Measurements from ENCODE around the gene NELFA.

NELFA gene

GRCh38 chr4:2042204-2042946 lies 33.6 kb upstream of the NELFA start:
- Histone ChIP-seq H4K8ac (ENCODE audit: low read length) (no peak overlapping the region), H3K23ac (ENCODE audit: low read length in 2 of 2) (no peak overlapping the region), H3K27me3 (ENCODE audit: control insufficient read depth in 1 of 2, insufficient read depth in 1 of 2, low read length in 2 of 2) (peaks cover 14 to 15% of the 10 kb centered on the region in 2 experiments), H2BK5ac (ENCODE audit: low read depth, low read length, poor library complexity, severe bottlenecking) (no peak overlapping the region), H3K9ac (ENCODE audit: low read length) (peak overlapping the region; percentile 67), H2BK15ac (ENCODE audit: low read depth, poor library complexity, severe bottlenecking) (no peak overlapping the region), H2BK120ac (ENCODE audit: low read depth, low read length) (peak overlapping the region; percentile 73), H3K4me2 (ENCODE audit: low read length, poor library complexity, severe bottlenecking) (peak overlapping the region; percentile 92), H3K18ac (ENCODE audit: low read depth in 1 of 2, low read length in 2 of 2) (peak overlapping the region; percentile 21 to 56), H4K91ac (ENCODE audit: low read length) (no peak overlapping the region), H3K79me1 (replicated peaks; ENCODE audit: low read length, poor library complexity, severe bottlenecking) (peaks cover 8% of the 10 kb centered on the region), H2AFZ (ENCODE audit: low read depth, low read length) (no peak overlapping the region), H3K36me3 (ENCODE audit: control insufficient read depth in 1 of 2, insufficient read depth in 2 of 2, low read depth in 1 of 2, low read length in 2 of 2) (peaks cover 0 to 14% of the 10 kb centered on the region in 2 experiments), H3K4me1 (ENCODE audit: control insufficient read depth, insufficient read depth, low read depth, low read length) (peaks cover 38% of the 10 kb centered on the region), H2AK5ac (ENCODE audit: low read length, severe bottlenecking) (no peak overlapping the region), H3K4ac (ENCODE audit: low read depth in 1 of 2, low read length in 2 of 2) (no peak overlapping the region), H3K14ac (ENCODE audit: low read length in 2 of 2) (no peak overlapping the region), H3K9me3 (ENCODE audit: control insufficient read depth, low read length) (peaks cover 6% of the 10 kb centered on the region), H2BK12ac (ENCODE audit: low read length in 2 of 2) (no peak overlapping the region), H3K4me3 (ENCODE audit: insufficient read depth in 1 of 2, low read depth in 1 of 2, low read length in 2 of 2) (peak overlapping the region; percentile 85 to 86), H3K27ac (ENCODE audit: low read length, poor library complexity, severe bottlenecking) (no peak overlapping the region)
- peak; percentile 29 for DNase-seq
- WGBS = 7% methylated on average over 29 of the region's 80 CpGs

- peak overlapping the region; percentile 67 for H3K9ac ChIP-seq (ENCODE audit: low read length)
- peak overlapping the region in 1 of 2 experiments; percentile 73 for H3K4ac ChIP-seq (ENCODE audit: low read depth in 1 of 2, low read length in 2 of 2)
- H3K4me2 ChIP-seq (ENCODE audit: low read length, poor library complexity, severe bottlenecking) = peak overlapping the region; percentile 92
- H2AFZ ChIP-seq (ENCODE audit: low read depth, low read length) = peak overlapping the region; percentile 84
- H3K9me3 ChIP-seq (ENCODE audit: control insufficient read depth, low read length) = peaks cover 6% of the 10 kb centered on the region
- H2BK120ac ChIP-seq (ENCODE audit: low read depth, low read length) = peak overlapping the region; percentile 73
- no peak overlapping the region for H2AK5ac ChIP-seq (ENCODE audit: low read length, severe bottlenecking)
- H3K79me1 ChIP-seq (replicated peaks; ENCODE audit: low read length, poor library complexity, severe bottlenecking) = peaks cover 8% of the 10 kb centered on the region
- no peak overlapping the region for H2BK5ac ChIP-seq (ENCODE audit: low read depth, low read length, poor library complexity, severe bottlenecking)
- H3K4me1 ChIP-seq (ENCODE audit: control insufficient read depth, insufficient read depth, low read depth, low read length) = peaks cover 36% of the 10 kb centered on the region
- DNase-seq = peak; percentile 76
- peak overlapping the region; percentile 85 to 86 for H3K4me3 ChIP-seq (ENCODE audit: insufficient read depth in 1 of 2, low read depth in 1 of 2, low read length in 2 of 2)
- no peak overlapping the region for H2BK12ac ChIP-seq (ENCODE audit: low read length in 2 of 2)
- H4K8ac ChIP-seq (ENCODE audit: low read length) = peak overlapping the region; percentile 80
- H3K14ac ChIP-seq (ENCODE audit: low read length in 2 of 2) = no peak overlapping the region
- H2BK15ac ChIP-seq (ENCODE audit: low read depth, poor library complexity, severe bottlenecking) = peak overlapping the region; percentile 40
- H3K27me3 ChIP-seq (ENCODE audit: control insufficient read depth in 1 of 2, insufficient read depth in 1 of 2, low read length in 2 of 2) = peaks cover 19 to 20% of the 10 kb centered on the region in 2 experiments
- peaks cover 0 to 14% of the 10 kb centered on the region in 2 experiments for H3K36me3 ChIP-seq (ENCODE audit: control insufficient read depth in 1 of 2, insufficient read depth in 2 of 2, low read depth in 1 of 2, low read length in 2 of 2)
- peak overlapping the region; percentile 53 for H4K91ac ChIP-seq (ENCODE audit: low read length)
- no peak overlapping the region for H3K27ac ChIP-seq (ENCODE audit: low read length, poor library complexity, severe bottlenecking)
- 3% methylated on average over 81 of the region's 94 CpGs for whole genome bisulfite sequencing
- H3K18ac ChIP-seq (ENCODE audit: low read depth in 1 of 2, low read length in 2 of 2) = peak overlapping the region in 1 of 2 experiments; percentile 77
- peak overlapping the region in 1 of 2 experiments; percentile 40 for H3K23ac ChIP-seq (ENCODE audit: low read length in 2 of 2)
Measured at GRCh38 chr4:2041239-2042130, 32.7 kb upstream of the NELFA start.

- no peak for DNase-seq
- Histone ChIP-seq H3K4me1 (ENCODE audit: control insufficient read depth, insufficient read depth, low read depth, low read length) (peaks cover 34% of the 10 kb centered on the region), H4K91ac (ENCODE audit: low read length) (no peak overlapping the region), H3K4ac (ENCODE audit: low read depth in 1 of 2, low read length in 2 of 2) (no peak overlapping the region), H2BK15ac (ENCODE audit: low read depth, poor library complexity, severe bottlenecking) (peak overlapping the region; percentile 40), H2AFZ (ENCODE audit: low read depth, low read length) (peak overlapping the region; percentile 2), H2AK5ac (ENCODE audit: low read length, severe bottlenecking) (no peak overlapping the region), H3K9me3 (ENCODE audit: control insufficient read depth, low read length) (peaks cover 6% of the 10 kb centered on the region), H2BK12ac (ENCODE audit: low read length in 2 of 2) (no peak overlapping the region), H3K79me1 (replicated peaks; ENCODE audit: low read length, poor library complexity, severe bottlenecking) (peaks cover 8% of the 10 kb centered on the region), H3K27me3 (ENCODE audit: control insufficient read depth in 1 of 2, insufficient read depth in 1 of 2, low read length in 2 of 2) (peaks cover 21 to 24% of the 10 kb centered on the region in 2 experiments), H3K18ac (ENCODE audit: low read depth in 1 of 2, low read length in 2 of 2) (no peak overlapping the region), H3K23ac (ENCODE audit: low read length in 2 of 2) (no peak overlapping the region), H3K9ac (ENCODE audit: low read length) (no peak overlapping the region), H2BK120ac (ENCODE audit: low read depth, low read length) (no peak overlapping the region), H4K8ac (ENCODE audit: low read length) (no peak overlapping the region), H3K27ac (ENCODE audit: low read length, poor library complexity, severe bottlenecking) (no peak overlapping the region), H3K14ac (ENCODE audit: low read length in 2 of 2) (no peak overlapping the region), H2BK5ac (ENCODE audit: low read depth, low read length, poor library complexity, severe bottlenecking) (no peak overlapping the region), H3K4me3 (ENCODE audit: insufficient read depth in 1 of 2, low read depth in 1 of 2, low read length in 2 of 2) (peak overlapping the region; percentile 85 to 86), H3K36me3 (ENCODE audit: control insufficient read depth in 1 of 2, insufficient read depth in 2 of 2, low read depth in 1 of 2, low read length in 2 of 2) (peaks cover 0 to 14% of the 10 kb centered on the region in 2 experiments), H3K4me2 (ENCODE audit: low read length, poor library complexity, severe bottlenecking) (peak overlapping the region; percentile 92)
- 14% methylated on average over 55 of the region's 91 CpGs for WGBS
Measured at GRCh38 chr4:2040391-2041238, 31.8 kb upstream of the NELFA start.

All from mesenchymal stem cell (in vitro differentiated cells and primary cell).